Fibroblast of gingiva (primary cell): ENCODE results near the gene IGFBP7.
A peak's percentile ranks its signal among the peaks of the same experiment; 100 is the strongest.
"Not testable (repeated sequence)": the region's sequence is repeated elsewhere in the genome, so short reads cannot be mapped to it uniquely, and the experiment has no call there.

Experiments
- DNase-seq: peaks from one replicate; pipeline ENCODE4 v3.0.0-alpha.2; 2011; ENCODE audit warnings: low read depth

Gene IGFBP7

GRCh38 chr4:57073559-57073958, 36.6 kb downstream of the IGFBP7 start:
- no peak for DNase-seq

DNA sequence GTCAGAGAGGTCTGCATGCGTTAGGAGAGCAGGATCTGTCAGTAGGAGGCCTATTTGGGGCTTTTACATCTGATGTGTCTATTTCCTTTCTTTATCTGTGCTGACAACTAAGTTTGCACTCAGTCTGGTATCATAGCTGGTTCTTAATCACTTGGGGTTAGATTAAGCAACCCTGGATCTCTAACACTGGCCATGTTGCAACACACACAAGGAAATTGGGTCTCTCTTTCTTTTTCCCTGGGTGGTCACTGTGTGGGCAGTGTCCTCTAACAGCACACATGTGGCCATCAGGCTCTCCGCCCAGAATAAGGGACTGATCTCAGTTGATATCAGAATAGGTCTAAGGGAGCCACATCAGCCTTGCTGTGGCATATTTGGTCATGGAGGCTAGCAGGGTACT, 38.9 kb downstream of the IGFBP7 start:
- DNase-seq = peak; percentile 74

DNA sequence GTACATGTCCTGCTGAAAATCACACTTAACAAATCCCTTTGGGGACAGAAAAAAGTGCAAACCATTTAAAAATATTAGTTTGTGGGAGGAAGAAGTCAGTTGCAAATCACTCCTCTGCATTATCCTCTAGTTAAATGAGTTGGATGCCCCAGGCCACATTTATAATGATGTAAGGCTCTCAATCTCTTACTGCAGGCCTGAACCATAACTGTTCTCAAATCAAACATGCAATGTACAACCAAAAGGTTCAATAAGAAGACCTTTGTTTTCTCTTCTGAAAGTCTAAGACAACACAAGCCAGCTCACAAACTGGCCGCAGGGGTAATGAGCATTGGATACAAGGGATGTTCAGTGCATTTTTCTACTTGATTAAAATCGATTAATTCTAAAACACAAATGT, 39.7 kb downstream of the IGFBP7 start:
- DNase-seq = no peak

GRCh38 chr4:57068237-57068981, 41.8 kb downstream of the IGFBP7 start:
- no peak for DNase-seq

GRCh38 chr4:57065730-57066482, 44.3 kb downstream of the IGFBP7 start:
- DNase-seq = no peak

GRCh38 chr4:57064811-57065711, 45.1 kb downstream of the IGFBP7 start:
- peak; percentile 95 for DNase-seq

DNA sequence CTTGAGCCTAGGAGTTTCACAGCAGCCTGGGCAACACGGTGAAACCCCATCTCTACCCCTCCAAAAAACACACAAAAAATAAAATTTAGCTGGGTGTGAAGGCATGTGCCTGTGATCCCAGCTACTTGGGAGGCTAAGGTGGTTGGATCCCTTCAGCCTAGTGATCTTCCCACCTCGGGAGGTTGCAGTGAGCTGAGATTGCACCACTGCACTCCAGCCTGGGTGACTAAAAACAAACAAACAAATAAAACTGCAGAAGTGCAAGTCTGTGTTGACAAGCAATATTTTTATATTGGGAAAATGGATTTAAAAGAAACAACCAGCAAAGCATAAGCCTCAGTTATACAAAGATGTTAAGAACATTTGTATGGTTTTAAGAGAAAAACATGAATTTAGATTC, 46.1 kb downstream of the IGFBP7 start:
- DNase-seq = no peak

GRCh38 chr4:57063518-57063917, 46.7 kb downstream of the IGFBP7 start:
- DNase-seq = no peak

DNA sequence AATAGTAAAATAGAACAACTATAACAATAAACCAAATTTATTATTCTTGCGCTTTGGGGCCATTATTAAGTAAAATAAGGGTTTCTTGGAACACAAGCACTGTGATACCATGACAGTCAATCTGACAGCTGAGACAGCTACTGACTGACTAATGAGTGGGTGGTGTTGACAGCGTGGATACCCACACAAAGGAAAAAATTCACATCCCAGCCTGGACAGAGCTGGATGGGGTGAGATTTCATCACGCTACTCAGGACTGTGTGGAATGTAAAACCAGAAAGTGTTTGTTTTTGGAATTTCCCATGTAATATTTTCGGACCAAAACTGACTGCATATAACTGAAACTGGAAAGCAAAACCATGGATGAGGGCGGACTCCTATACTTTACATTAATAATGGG, 48.8 kb downstream of the IGFBP7 start:
- peak; percentile 32 for DNase-seq

GRCh38 chr4:57060717-57061067, 49.5 kb downstream of the IGFBP7 start:
- DNase-seq = not testable (repeated sequence)

DNA sequence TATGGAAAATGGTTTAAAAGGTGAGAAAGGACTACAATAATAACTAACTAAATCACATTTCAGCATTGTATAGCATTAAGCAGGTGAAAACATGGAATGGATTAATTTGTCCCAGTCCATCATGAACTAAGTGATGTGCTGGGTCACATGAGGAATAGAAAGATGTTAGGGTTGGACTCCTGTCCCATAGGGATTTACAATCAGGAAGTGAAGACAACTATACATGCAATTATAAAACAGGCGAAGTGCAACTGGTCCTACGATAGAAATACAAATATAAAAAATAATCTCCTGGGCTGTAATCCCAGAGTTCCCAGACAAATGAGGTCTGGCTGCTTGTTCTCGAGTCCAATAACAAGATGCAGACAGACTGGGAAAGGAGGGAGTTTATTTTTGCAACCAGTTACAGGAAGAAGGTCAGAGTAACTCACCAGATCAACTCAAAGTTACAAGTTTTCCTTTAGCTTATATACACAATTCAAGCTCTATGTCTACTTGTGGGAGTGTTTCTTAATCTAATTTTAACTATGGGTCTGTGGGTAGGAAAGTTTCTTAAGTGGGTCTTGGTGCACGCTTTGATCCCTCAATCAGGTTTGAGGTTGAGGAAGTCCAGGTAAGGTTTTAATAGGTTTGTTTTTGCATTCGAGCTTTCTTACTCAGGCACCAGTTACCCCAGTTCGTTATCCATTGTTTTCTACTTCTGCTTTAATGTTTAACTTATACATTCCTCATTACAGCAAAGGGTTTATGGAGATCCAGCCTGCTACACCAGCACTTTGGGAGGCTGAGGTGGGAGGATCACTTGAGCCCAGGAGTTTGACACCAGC, 50.1 kb downstream of the IGFBP7 start:
- no peak for DNase-seq

GRCh38 chr4:57055886-57056285, 54.3 kb downstream of the IGFBP7 start:
- no peak for DNase-seq

DNA sequence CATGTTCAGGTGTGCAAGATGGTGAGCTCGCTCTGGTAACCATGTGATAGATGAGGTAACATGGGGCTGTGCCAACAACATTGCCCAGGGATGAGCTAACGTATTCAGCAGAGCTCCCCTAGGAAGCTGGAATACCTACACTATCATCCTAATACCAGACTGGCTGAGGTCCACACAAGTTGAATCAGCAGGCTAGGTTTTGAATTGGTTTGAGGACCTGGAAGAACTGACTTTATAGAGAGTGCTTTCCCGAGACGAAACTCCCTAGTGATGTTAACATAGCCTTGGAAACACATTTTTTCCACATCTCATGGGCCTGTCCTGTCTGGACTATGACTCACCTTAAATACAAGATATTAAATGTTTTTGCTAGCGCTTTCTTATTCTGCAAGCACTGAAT, 56.7 kb downstream of the IGFBP7 start:
- no peak for DNase-seq

GRCh38 chr4:57051524-57051923, 58.7 kb downstream of the IGFBP7 start:
- no peak for DNase-seq

DNA sequence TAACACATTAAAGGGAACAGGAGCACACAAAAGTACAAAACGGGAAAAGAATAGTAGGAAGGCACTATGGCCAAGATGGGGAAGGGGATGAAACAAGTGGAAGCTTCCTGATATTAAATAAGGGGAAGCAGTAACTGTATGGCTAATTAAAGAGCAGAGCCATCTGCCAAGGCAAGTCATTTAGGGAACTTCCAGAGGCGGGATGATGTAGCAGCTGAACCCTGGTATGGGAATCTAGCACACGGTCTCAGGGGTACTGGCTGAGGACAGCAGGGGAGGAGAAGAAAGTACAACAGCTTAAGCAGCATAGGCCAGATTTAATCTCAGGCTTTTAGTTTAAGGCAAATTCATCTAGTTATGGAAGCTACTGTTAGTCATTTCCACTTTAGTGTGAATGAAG, 59.1 kb downstream of the IGFBP7 start:
- no peak for DNase-seq

GRCh38 chr4:57048590-57049304, 61.4 kb downstream of the IGFBP7 start:
- no peak for DNase-seq

- DNase-seq = not testable (repeated sequence)
Observed at GRCh38 chr4:57047046-57047445, 63.1 kb downstream of the IGFBP7 start.

- DNase-seq = peak; percentile 50
Observed at GRCh38 chr4:57044996-57045395, 65.2 kb downstream of the IGFBP7 start.

GRCh38 chr4:57044279-57044678, 65.9 kb downstream of the IGFBP7 start:
- peak; percentile 94 for DNase-seq

GRCh38 chr4:57043347-57044251, 66.6 kb downstream of the IGFBP7 start:
- peak; percentile 90 for DNase-seq
